HCT116 (cell line): Measurements from ENCODE around the gene ARHGAP45. TPM values are rescaled to one million over a fixed set of nuclear protein-coding genes. Genes with fewer than 3 reads are reported as not detected.

Experiments
- ATAC-seq: fragments of 200-7000 bp; cut with Tn5 transposase; 2 replicates; pipeline ENCODE4 v1.9.1; 2020; ENCODE audit warnings: mild to moderate bottlenecking, moderate library complexity
- BruUV-seq: library from RNA; stranded (reverse); fragments of 400-500 nt; replicated peaks from 2 replicates; lab custom pipeline; 2021; lab: Mats Ljungman, UMichigan
- CTCF ChIA-PET: fragments of 300-600 bp; sonication (Branson Sonifier 250); formaldehyde crosslinking; loops from one replicate; lab custom pipeline; 2021; ENCODE audit warnings: antibody characterized with exemption; lab: Charles Lee
- POLR2A ChIA-PET: fragments of 300-600, 350-600 bp; sonication (Branson Sonifier 250); formaldehyde crosslinking; loops from one replicate; lab custom pipeline; 2021; ENCODE audit warnings: antibody characterized with exemption; lab: Charles Lee
- RAD21 ChIA-PET, 2 experiments: fragments of 300-600 bp; sonication (Branson Sonifier 250); formaldehyde crosslinking; loops; one replicate each; lab custom pipeline; 2023; ENCODE audit warnings: low total read pairs in 2 of 2; ENCODE audit not compliant: uncharacterized antibody in 2 of 2, unreplicated experiment in 2 of 2, low non-redundant PET in 1 of 2; lab: Charles Lee
- DNase-seq: peaks from one replicate; pipeline ENCODE4 v3.0.0-alpha.2; 2010; ENCODE audit warnings: low read depth, low spot score
- H2AFZ ChIP-seq: fragments of 200-600 bp; shearing (Covaris generic), sonication (generic); 2 replicates; pipeline ENCODE4 v1.6.1; 2017; ENCODE audit warnings: low read depth, mixed run types, mixed read lengths, antibody characterized with exemption, low read length; ENCODE audit not compliant: poor library complexity, severe bottlenecking
- H3K27ac ChIP-seq: 2 replicates; pipeline ENCODE4 v1.5.1; 2012; ENCODE audit warnings: low read depth, low read length
- H3K27me3 ChIP-seq: fragments of 200-600 bp; sonication (generic); 2 replicates; pipeline ENCODE4 v1.6.1; 2016; ENCODE audit warnings: mixed run types, low read length, mixed read lengths; ENCODE audit not compliant: insufficient read depth
- H3K36me3 ChIP-seq, 2 experiments: fragments of 200-500 bp in 1 of 2; fragments of 200-600 bp in 1 of 2; sonication (Bioruptor generic) in 1 of 2; sonication (generic) in 1 of 2; 2 replicates each; pipeline versions ENCODE4 v1.5.1 to v1.6.1; 2014 to 2016; ENCODE audit warnings: low read length in 2 of 2, inconsistent platforms in 1 of 2, mixed read lengths in 1 of 2, mixed run types in 1 of 2; ENCODE audit not compliant: insufficient read depth in 2 of 2, control insufficient read depth in 1 of 2
- H3K4me1 ChIP-seq, 2 experiments: fragments of 200-600 bp in 1 of 2; sonication (generic) in 1 of 2; 2 replicates each; pipeline versions ENCODE4 v1.5.1 to v1.6.1; 2012 to 2017; ENCODE audit warnings: low read length in 2 of 2, inconsistent platforms in 1 of 2, mild to moderate bottlenecking in 1 of 2, mixed read lengths in 1 of 2, mixed run types in 1 of 2, moderate library complexity in 1 of 2; ENCODE audit not compliant: insufficient read depth in 2 of 2, control insufficient read depth in 1 of 2
- H3K4me2 ChIP-seq: fragments of 200-600 bp; sonication (generic); 2 replicates; pipeline ENCODE4 v1.6.1; 2017; ENCODE audit warnings: mixed run types, low read length, mixed read lengths
- H3K4me3 ChIP-seq, 2 experiments: fragments of 200-600 bp in 1 of 2; sonication (generic) in 1 of 2; replicated peaks in 1 of 2; 2 replicates each; pipeline ENCODE4 v1.5.1; 2011 to 2016; ENCODE audit warnings: low read length in 2 of 2, control low read depth in 1 of 2, low read depth in 1 of 2, mild to moderate bottlenecking in 1 of 2, mixed read lengths in 1 of 2, mixed run types in 1 of 2
- H3K79me2 ChIP-seq: fragments of 200-600 bp; sonication (generic); 2 replicates; pipeline ENCODE4 v1.6.1; 2017; ENCODE audit warnings: mild to moderate bottlenecking, mixed run types, low read length, moderate library complexity, mixed read lengths; ENCODE audit not compliant: insufficient read depth
- H3K9ac ChIP-seq: fragments of 200-600 bp; sonication (generic); 2 replicates; pipeline ENCODE4 v1.6.1; 2016; ENCODE audit warnings: low read length, mixed read lengths
- H3K9me2 ChIP-seq: fragments of 200-600 bp; sonication (generic), shearing (Covaris generic); 2 replicates; pipeline ENCODE4 v1.6.1; 2017; ENCODE audit warnings: mixed run types, mild to moderate bottlenecking, moderate library complexity; ENCODE audit not compliant: insufficient read depth
- H3K9me3 ChIP-seq, 2 experiments: fragments of 200-500 bp in 1 of 2; fragments of 200-600 bp in 1 of 2; sonication (Bioruptor generic) in 1 of 2; sonication (generic) in 1 of 2; 2 replicates each; pipeline ENCODE4 v1.6.1; 2014 to 2017; ENCODE audit warnings: low read length in 2 of 2, mixed read lengths in 2 of 2, inconsistent platforms in 1 of 2, low read depth in 1 of 2, mild to moderate bottlenecking in 1 of 2, mixed run types in 1 of 2, moderate library complexity in 1 of 2; ENCODE audit not compliant: control insufficient read depth in 1 of 2, insufficient read depth in 1 of 2
- H4K20me1 ChIP-seq: fragments of 200-600 bp; sonication (generic), shearing (Covaris generic); 2 replicates; pipeline ENCODE4 v1.6.1; 2017; ENCODE audit warnings: mixed run types, mild to moderate bottlenecking, moderate library complexity; ENCODE audit not compliant: insufficient read depth
- ELF1 ChIP-seq: IDR thresholded peaks from 2 replicates; pipeline ENCODE4 v1.6.1; 2012; ENCODE audit warnings: low read depth, borderline replicate concordance
- EZH2phosphoT487 ChIP-seq: fragments of 200-600 bp; IDR thresholded peaks from 2 replicates; pipeline ENCODE4 v1.6.1; 2018; ENCODE audit warnings: antibody characterized with exemption, borderline replicate concordance
- RAD21 ChIP-seq: IDR thresholded peaks from 2 replicates; pipeline ENCODE4 v1.6.1; 2012; ENCODE audit warnings: low read depth, mild to moderate bottlenecking
- TCF7L2 ChIP-seq: IDR thresholded peaks from 2 replicates; pipeline ENCODE4 v1.7.0; 2011; ENCODE audit warnings: borderline replicate concordance, inconsistent platforms; ENCODE audit not compliant: insufficient read depth, insufficient read length; ENCODE audit errors: extremely low read depth
- intact Hi-C: fragments of 100-400 bp; cut with micrococcal nuclease; formaldehyde crosslinking; loops from 2 replicates; pipeline ENCODE4 v1.10.0; 2022
- total RNA-seq: library from RNA; stranded (reverse); gene quantifications from one replicate; pipeline ENCODE4 v1.2.1, GENCODE V29; 2021; ENCODE audit not compliant: unreplicated experiment
- TF ChIP-seq, protein P1 (sequence below): IDR thresholded peaks from 2 replicates; pipeline ENCODE4 v1.6.1; 2012

ARHGAP45 gene
- total RNA-seq, 1 experiment from 2014 or later = 30.4 TPM

DNA sequence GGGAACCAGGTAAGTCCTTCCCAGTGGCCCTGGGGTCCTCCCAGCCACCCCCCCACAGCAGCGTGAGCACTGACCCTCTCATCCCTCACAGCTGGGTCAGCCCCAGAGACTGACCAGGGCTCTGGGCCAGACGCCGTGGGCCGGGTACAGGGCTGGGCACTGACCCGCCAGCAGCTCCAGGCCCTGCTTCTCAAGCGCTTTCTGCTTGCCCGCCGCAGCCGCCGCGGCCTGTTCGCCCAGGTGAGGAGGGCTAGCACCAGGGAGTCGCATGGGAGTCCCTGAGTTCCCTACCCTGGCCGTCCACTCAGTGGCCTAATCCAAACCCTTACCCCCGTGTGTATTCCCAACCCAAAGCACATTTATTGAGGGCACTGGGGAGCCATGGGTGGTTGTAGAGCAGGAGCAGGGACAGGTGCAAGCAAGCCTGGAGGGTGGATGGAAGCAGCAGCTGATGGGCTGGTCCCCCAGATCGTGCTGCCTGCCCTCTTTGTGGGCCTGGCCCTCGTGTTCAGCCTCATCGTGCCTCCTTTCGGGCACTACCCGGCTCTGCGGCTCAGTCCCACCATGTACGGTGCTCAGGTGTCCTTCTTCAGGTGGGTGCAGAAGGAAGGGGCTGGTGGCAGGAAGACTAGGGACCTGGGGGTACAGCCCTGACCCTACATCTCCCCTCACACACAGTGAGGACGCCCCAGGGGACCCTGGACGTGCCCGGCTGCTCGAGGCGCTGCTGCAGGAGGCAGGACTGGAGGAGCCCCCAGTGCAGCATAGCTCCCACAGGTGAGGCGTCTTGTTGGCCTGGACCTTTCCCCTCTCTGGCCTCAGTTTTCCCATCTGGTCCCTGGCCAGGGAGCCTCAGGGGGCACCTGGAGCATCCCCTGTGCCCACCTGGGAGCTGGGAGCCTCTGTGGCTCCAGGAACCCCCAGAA is 12.6 kb upstream of the ARHGAP45 start:
- intact Hi-C loops = no loop called here
- Histone ChIP-seq H3K9me3 (no peaks in the 10 kb centered on the region), H3K9me2 (no peaks in the 10 kb centered on the region), H2AFZ (no peak overlapping the region), H3K9ac (no peak overlapping the region), H3K79me2 (no peaks in the 10 kb centered on the region), H3K36me3 (peaks cover 2 to 4% of the 10 kb centered on the region in 2 experiments; a peak in 3 of 4 replicates), H3K4me2 (no peak overlapping the region), H3K4me3 (no peak overlapping the region), H3K4me1 (peaks cover 0 to 13% of the 10 kb centered on the region in 2 experiments; a peak in 3 of 4 replicates), H3K27ac (no peak overlapping the region), H3K27me3 (no peaks in the 10 kb centered on the region), H4K20me1 (no peaks in the 10 kb centered on the region)
- TF ChIP-seq EZH2phosphoT487 (no peak), TCF7L2 (no peak)
- TF ChIP-seq, protein P1, sequence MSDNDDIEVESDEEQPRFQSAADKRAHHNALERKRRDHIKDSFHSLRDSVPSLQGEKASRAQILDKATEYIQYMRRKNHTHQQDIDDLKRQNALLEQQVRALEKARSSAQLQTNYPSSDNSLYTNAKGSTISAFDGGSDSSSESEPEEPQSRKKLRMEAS = no peak
- no TSS peak for BruUV-seq
- ChIA-PET CTCF (interaction anchor here (1.3 kb wide), 1 partner anchor 11 kb away, joined by 3 read pairs; no protein-coding TSS in a partner anchor), RAD21 (no interaction called here), POLR2A (interaction anchor here (1.6 kb wide), 1 partner anchor 10 kb away, joined by 4 read pairs; no protein-coding TSS in a partner anchor)
- DNase-seq (no peak), ATAC-seq (no peak)

DNA sequence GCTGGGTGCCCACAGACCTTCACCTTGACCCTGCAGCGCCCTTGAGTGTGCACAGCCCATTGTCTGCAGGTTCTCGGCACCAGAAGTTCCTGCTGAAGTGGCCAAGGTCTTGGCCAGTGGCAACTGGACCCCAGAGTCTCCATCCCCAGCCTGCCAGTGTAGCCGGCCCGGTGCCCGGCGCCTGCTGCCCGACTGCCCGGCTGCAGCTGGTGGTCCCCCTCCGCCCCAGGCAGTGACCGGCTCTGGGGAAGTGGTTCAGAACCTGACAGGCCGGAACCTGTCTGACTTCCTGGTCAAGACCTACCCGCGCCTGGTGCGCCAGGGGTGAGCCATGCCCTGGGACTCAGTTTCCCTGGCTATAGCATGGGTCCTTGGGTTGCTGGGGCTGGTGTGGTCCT is 11.9 kb upstream of the ARHGAP45 start:
- intact Hi-C loops = no loop called here
- no peak overlapping the region for H3K4me2 ChIP-seq
- peaks cover 2 to 4% of the 10 kb centered on the region in 2 experiments; a peak in 3 of 4 replicates for H3K36me3 ChIP-seq
- no peak for DNase-seq
- no peak overlapping the region for H3K27ac ChIP-seq
- no peaks in the 10 kb centered on the region for H3K27me3 ChIP-seq
- peaks cover 0 to 13% of the 10 kb centered on the region in 2 experiments; a peak in 3 of 4 replicates for H3K4me1 ChIP-seq
- RAD21 ChIA-PET = no interaction called here
- no peaks in the 10 kb centered on the region for H3K9me2 ChIP-seq
- H2AFZ ChIP-seq = no peak overlapping the region
- TF ChIP-seq RAD21 (no peak), ELF1 (no peak)
- H3K9ac ChIP-seq = no peak overlapping the region
- no peaks in the 10 kb centered on the region for H3K79me2 ChIP-seq
- ATAC-seq = no peak
- POLR2A ChIA-PET = interaction anchor here (1.6 kb wide), 1 partner anchor 9 kb away, joined by 4 read pairs; no protein-coding TSS in a partner anchor
- no peak overlapping the region for H3K4me3 ChIP-seq
- BruUV-seq = no TSS peak
- no peaks in the 10 kb centered on the region for H3K9me3 ChIP-seq
- H4K20me1 ChIP-seq = no peaks in the 10 kb centered on the region
- CTCF ChIA-PET = interaction anchor here (1.3 kb wide), 1 partner anchor 11 kb away, joined by 3 read pairs; no protein-coding TSS in a partner anchor
